Measurements from ENCODE around the gene FUBP3.

Gene FUBP3

DNA sequence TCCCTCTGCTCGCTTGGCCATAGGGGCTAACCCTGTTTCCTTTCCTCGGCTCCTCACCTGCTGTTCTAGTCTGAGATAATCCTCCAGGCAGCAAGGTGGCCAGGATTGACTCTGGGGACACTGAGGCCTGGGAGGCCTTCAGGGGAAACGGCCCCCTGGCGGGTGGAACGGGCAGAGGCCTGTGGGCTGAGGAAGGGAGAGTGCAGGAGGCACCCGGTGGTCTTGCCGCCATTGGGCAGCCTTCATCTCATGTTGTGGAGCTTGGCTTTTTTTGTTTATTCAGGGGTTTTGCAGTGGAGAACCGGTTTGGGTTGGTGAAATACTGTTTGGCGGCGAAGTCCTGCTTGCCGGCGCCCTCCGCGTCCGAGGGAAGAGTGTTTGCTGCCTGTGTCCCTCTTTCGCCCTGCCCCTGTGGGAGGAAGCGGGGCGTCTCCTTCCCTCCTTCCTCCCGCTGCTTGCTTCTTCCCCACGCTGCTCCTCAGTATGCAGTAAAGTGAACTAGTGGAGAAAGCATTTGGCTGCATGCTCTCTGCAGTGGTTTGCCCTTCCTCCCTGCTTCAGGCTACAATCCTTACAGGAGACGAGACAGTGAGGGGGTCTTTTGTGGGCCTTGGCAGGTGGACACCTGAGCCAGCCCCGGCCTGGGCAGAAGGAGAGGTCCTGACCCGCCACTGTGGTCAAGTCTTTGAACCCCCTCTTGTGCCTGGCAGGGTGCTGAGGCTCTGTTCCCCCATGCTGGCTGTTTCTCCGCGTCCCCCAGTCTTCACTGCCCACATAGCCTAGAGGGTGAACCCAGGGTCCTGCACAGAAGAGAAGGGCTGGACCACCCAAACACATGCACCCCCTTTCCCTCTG lies 54.2 kb downstream of the FUBP3 start:
- DNase-seq (ENCODE audit: low spot score), result no peak

DNA sequence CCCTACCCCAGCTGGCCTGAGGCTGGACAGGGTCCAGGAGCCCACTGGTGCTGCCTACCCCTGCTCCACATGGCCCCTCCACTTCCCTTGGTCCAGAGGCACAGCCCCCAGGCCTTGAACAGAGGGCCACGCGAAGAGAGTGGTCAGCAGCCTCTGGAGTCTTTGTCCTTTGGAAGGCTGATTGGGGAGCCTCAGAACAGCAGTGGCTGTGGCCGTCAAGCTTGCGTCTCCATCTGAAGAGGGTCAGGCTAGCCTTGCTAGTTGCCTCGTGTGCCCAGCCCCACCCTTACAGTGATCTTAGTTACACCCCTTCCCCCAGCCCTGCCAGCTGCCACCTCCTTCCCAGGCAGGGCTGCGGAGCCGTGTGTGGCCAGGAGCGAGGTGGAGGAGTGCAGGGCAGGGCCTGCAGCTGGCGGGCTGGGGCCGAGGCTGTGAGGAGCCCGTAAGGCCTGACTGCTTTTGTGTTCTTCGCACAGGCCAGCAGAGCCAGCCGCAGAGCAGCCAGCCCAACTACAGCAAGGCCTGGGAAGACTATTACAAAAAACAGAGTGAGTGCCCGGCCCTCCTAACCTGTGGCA lies 54.9 kb downstream of the FUBP3 start:
- DNase-seq (ENCODE audit: low spot score), result no peak

DNA sequence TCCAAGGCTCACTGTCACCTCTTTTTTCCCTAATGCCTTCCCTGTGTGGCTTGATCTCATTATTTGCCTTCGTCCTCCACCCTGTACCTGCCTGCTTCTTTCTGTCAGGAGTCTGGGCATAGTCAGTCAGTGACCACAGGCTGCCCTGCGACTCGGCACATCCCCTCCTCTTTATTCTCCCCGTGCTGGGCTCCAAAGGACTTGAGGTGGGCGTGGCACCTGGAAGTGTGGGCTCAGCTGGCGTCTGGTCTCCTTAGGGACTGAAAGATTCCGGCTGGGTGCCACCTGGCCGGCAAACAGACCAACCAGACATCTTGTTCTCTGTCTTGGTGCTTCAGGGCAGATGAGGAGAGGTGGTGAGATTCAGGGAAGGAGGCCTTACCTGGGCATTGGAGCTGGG lies 55.4 kb downstream of the FUBP3 start:
- DNase-seq (ENCODE audit: low spot score), result no peak

DNA sequence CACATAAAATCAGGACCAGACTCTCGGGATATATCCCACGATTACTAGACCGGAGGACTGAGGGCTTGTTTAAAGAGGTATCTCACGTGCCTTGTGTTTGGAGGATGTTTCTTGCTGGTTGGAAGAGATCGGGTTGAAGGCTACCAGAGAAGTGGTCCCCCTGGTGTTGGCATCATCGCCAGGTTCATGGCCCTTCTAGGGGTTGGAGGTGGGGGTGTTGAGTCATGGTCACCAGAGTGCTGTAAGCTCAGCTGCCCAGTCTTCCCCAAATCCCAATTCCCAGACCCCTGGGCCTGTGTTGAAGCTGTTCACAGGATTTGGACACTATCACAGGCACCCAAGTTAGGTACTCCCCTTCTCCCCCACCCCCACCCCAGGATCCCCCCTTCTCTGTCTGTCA lies 55.9 kb downstream of the FUBP3 start:
- no peak for DNase-seq (ENCODE audit: low spot score)

DNA sequence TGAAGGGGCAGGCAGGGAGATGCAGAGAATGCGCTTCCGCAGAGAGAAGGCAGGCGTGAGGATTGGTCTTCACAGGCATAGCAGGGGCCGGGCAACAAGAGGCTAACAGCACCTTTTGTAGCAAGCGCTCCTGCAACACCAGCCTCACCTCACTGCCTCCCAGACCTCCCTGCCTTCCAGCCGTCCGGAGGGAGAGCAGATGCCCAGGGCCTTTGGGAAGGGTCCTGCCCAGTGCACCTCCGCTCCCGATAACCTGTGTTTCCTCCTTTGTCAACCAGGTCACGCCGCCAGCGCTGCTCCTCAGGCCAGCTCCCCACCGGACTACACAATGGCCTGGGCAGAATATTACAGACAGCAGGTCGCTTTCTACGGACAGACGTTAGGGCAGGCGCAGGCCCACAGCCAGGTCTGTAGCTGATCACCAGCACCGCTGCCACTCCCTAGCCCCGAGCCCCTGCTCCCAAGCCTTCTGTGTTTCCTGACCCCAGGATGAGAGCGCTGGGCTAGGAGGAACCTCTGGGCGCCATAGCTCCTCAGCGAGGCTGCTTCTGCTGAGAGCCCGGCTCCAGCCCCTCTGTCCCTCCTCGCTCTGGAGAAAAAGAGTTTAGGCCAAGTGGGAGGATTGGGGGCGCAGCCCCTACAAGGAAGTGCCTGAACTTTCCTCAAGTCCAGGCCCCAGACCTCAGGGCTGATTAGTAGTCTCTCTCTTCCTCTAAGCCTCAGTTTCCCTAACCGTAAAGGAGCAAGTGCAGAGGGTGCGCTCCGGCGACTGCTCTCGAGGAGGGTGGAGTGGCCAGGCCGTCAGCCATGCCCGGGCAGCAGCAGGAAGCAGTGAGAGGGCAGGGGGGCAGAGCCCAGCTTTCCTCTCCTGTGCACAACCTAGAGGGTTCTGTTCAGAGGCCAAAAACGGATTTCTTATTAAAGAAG lies 56.6 kb downstream of the FUBP3 start:
- no peak for DNase-seq (ENCODE audit: low spot score)

DNA sequence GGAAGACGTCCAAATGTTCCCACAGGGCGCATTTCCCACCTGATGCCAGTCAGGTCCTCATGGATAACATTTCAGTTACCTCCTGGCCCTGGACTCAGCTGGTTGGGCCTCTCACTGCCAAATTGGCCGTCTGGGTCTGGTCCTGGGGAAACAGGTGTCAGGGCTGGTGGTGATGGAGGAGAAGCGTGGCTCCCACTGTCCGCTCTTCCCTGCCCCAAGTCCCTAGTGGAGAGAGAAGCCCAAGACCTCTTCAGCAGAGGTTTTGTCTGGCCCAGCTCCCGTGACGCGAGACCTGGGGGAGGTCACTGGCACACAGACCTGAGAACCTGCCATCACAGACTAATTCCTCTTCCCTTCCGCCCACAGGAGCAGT lies 57.3 kb downstream of the FUBP3 start:
- no peak for DNase-seq (ENCODE audit: low spot score)

DNA sequence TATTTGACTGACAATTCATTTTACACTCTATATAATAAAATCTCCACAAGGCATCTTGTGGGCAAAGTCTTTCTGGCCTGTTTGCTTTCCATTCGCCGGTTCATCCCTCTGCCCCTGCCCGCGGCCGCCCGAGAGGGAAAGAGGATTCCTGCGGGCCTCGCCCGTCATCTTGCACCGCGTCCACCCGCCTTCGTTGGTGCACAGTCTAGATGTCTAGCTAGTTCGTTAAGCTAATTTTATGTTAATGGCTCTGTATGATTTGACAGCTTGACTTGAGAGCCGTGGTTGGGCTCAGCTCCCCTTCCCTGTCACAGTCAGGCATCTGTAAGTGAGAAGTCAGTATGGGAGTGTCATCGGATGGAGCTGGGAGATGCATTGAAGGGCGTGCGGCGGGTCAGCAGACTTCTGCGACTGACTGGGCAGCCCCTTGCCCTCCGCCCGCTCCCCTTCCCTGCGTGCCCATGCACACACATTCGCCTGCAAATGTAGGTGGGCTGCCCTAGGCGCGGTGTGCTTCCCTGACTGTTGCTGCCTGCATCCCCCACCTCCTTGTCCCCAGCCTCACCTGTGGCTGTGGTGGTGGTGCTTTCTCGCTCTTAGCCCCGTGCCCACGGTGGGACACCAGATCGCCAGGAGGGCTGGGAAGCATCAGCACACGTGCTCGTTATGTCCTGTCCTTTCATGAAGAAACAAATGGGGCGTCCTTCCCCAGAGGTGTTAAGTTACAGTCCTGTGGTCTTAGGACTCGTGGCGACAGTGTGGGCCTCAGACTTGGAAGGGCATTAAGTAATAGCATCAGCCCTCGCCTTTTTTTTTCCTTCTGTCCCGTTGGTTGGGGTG lies 59.1 kb downstream of the FUBP3 start:
- DNase-seq (ENCODE audit: low spot score), result no peak

DNA sequence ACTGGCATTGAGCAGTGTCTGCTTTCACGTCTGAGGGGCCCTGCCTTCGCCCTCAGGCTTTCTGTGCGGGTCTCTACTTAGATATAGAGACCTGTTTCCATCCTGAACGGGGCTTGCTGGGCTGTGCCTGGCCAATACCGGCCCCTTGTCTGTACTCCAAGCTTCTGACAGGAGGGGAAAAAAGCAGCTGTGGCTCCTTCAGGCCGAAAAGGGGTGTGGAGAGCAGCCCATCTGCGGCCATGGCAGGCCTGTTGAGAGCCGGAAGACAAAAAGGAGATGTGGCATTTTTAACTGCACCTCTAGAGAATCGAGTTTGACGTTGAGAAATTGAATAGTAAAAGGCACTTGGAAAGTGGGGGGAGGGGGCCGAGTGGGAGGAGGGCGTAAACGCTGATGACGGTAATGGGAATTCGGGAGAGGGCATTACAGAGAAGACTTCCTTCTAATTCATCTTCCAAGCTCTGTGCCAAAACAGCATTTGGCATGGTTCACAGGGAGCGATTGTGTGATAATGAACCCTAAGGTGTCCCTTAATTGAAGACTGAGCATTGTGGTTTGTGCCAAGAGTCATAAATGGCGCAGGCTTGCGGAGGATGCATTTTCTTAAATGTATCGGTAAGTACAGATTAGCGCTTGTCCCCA lies 59.9 kb downstream of the FUBP3 start:
- DNase-seq (ENCODE audit: low spot score), result no peak

DNA sequence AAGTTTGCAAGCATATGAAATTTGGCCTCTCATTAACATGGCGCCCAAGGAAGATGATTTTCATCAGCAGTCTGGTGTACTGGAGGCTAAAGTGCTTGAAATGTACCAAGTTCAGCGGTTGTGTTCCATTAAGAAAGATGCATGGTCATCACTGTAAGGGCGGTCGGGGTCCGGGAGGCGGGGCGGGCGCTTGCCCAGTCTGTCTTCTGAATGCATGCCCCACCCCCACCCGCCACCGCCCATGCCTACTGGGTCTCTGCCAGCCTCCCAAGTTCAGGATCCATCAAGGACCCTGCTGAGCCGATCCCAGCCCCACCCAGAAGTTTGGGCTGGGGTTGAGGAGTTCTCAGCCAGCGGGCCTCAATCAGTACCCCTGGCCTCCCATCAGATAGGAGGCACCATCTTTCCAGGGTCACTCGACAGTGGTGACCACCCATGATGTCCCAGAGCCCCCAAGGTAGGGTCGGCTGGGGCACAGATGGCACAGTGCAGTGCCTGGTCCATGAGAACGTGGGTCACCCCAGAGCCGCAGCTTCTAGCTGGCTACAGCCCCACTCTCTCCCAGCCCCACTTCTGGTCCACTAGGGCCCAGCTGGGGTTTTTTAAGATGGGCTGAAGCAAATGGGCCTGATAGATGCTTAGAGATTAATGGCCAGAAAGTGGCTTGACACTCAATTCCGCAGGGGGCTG lies 60.6 kb downstream of the FUBP3 start:
- no peak for DNase-seq (ENCODE audit: low spot score)

DNA sequence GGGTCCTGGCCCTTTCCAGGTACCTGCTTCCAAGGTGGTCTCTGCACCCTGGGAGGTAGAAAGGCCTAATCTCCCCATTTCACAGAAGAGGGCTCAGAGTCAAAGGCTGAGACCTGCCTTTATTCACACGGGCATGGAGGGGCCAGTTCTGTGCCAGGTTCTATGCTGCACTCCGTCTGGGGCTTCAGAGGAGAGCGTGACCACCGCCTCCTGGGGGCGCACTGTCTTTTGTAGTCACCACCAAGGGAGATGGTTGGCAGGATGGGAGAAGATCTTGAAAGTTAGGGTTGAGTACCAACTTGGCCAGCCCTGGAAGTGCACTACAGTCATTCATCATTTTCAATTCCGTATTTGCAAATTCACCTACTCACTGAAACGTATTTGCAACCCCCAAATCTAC lies 61.3 kb downstream of the FUBP3 start:
- no peak for DNase-seq (ENCODE audit: low spot score)

DNA sequence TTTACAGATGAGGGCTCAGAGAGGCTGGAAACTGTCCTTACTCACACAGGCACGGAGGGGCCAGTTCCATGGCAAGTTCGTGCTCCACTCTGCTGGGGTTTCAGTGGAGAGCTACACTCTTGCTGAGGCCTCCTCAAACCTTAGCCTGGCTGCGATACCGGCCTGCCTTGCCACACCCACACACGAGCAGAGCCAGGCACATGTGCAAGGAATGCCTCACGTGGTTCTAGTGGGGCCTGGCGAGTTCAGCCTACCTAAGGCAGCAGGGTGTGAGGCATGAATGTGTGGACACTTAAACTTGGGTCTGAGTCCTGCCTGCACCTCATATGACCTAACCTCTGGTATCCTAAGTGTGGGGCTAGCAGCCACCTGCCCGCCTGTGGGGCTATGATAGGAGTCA lies 63.5 kb downstream of the FUBP3 start:
- no peak for DNase-seq (ENCODE audit: low spot score)

DNA sequence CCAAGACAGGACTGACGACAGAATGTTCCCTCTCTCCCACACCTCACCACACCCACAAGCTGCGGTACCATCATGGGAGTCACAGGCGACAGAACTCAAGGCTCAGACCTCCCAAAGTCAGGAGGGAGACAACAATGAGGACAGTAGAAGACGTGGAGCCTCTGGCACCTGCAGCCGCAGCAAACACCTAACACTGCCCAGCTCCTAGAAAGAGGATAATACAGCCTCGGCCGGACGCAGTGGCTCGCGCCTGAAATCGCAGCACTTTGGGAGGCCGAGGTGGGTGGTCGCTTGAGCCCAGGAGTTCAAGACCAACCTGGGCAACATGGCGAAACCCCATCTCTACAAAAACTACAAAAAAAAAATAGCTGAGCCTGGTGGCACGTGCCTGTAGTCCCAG lies 71.8 kb downstream of the FUBP3 start:
- no peak for DNase-seq (ENCODE audit: low spot score)

DNA sequence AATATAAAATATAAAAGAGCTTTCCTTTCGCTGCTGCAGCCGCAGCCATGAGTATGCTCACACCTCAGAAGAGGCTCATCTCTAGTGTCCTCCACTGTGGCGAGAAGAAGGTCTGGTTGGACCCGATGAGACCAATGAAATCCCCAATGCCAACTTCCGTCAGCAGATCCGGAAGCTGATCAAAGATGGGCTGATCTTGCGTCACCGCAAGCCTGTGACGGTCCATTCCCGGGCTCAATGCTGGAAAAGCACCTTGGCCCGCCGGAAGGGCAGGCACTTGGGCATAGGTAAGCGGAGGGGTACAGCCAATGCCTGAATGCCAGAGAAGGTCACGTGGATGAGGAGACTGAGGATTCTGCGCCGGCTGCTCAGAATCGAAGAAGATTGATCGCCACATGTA lies 72.4 kb downstream of the FUBP3 start:
- DNase-seq (ENCODE audit: low spot score), result no peak

DNA sequence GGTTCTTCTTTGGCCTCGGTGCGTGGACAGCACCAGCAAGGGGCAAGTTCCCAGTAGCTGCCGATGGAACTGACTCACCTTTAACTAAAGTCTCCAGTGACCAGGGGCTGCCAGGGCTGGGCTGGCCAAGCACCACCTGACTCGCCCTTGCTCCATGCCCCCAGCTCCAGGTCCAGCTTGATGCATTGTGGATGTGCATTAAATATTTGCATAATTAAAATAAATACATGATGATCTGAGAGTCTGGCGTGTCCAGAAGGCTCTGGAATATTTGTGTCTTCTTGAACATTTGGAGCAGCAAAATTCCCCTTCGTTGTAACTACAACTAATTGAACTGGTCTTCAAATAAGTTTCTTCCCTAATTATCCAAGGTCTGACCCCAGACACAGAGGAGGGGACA lies 75.5 kb downstream of the FUBP3 start:
- DNase-seq (ENCODE audit: low spot score), result no peak

DNA sequence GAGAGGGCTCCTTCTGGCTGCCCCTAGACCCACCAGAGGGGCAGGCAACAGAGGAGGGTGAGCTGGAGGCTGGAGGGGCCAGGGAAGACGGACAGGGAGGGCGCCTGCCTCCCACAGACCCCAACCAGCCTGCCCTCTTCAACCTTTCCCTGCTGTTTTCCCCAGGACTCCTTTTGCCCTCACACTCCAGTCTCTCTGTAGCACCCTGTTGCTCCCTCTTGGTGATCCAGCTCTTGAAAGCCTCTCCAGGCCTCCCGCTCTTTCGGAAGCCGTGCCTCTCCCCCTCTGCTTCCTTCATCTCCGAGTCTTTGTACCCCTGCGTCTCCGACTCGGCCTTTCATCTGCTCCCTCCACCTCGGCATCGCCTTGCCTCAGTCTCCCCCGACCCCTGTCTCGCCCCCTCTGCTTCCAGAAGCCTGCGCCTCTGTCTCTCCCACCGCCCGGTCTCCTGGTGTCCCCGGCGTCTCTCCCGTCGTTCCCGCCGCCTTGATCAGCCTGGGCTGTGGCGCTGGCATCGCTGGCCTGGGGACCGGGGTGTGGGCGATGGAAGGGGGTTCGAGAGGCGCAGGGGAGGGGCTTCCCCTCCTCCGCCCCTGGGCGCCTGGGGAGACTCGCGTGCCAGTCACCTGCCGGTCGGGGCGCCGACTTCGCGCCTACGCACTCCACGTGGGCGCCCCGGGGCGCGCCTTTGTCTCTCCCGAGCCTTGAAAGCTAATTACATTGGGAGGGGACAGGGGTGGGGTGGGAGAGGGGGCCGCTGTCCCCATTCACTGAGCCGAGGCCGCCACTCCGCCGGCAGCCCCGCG lies 79.7 kb downstream of the FUBP3 start:
- no peak for DNase-seq (ENCODE audit: low spot score)

DNA sequence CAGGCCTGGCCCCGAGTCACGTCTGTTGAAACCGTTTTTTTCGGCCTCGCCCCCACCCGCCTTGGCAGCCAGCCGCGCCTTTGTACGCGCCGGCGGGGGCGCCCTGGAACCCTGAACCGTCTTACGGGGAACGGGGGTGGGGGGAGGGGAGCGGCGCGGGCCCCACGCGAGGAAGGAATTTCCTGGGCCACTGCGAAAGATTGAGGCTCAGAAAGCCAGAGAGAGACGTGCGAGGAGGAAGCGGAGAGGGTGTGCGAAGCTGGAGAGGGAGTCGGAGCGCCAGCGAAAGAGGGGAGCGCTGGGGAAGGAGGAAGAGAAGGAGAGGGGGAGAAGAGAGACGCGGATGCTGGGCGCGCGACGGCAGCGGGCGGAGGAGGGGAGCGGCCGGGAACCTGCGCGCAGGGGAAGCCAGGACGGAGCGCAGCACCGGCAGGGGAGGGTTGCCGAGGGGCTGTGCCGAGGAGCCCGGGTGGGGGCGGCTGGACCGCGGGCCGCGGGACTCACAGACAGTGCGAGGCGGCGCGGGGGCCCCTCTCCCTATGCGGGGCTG lies 80.4 kb downstream of the FUBP3 start:
- DNase-seq (ENCODE audit: low spot score), result no peak

DNA sequence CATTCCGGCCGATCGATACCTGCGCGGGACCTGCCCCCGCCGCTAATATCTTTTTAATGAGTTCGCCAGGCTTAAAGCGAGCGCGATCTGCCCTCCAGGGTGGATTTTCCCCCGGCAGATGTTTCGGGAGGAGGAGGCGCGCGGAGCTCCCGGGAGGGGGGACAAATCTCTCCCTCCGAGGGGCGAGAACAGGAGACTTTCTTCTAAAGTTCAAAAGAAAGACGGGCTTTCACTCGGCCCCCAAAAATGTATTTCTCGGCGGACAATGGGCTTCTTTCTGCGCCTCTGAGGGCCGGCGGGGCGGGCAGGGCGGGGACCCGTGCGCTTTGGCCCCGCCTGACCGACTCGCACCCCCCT lies 80.9 kb downstream of the FUBP3 start:
- no peak for DNase-seq (ENCODE audit: low spot score)

DNA sequence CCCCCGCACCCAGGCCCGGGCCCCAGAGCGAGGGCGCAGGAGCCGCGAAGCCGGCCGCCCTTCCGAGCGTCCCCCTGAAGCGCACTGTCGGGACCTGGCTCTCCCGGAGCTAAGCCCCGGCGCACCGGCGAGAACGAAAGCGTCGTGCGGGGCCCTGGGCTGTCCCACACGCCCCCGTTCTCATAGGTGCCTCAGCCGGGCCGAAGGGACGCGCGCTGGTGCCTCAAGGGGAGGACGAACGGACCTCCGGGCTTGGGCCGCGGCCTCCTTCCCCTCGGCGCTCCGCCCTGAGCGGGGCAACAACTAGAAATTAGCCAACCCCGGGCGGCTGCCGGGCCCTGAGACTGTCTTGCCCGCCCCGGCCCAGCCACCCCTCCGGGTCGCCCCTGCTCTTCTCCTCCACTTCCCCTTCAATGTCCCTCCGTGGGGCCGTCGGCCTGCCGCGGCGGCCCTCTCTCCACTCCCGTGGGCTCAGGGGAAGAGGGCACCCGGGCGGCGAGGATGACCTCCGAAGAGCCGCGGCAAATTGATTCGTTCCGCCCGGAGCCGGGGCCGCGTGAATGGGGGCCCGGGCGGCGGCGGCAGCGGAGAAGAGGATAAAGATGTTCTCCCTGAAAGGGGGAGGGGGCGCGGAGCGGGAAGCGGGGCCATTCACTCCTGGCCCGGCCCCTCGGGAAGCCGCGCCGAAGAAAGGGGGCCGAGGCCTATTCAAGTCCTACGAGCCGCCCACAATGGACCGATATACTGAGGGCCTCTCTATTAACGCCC lies 81.5 kb downstream of the FUBP3 start:
- no peak for DNase-seq (ENCODE audit: low spot score)
